ENCODE results near the gene CCDC89.

- TF ChIP-seq CBX5 (IDR thresholded peaks at IDR 0.05; ENCODE audit: borderline replicate concordance, low read depth) (no peak), SRF (CRISPR knock-in tag; IDR thresholded peaks at IDR 0.05) (no peak; a peak in 1 of 4 replicates)
Measured at GRCh38 chr11:85663753-85664614, 22.0 kb downstream of the CCDC89 start.
